Measurements from ENCODE around the gene RAB7A. TPM values are rescaled to one million over a fixed set of nuclear protein-coding genes. Genes with fewer than 3 reads are reported as not detected.

Gene RAB7A
- total RNA-seq, 1 experiment from 2014 or later, result 284 TPM

GRCh38 chr3:128775241-128775640 lies 49.3 kb downstream of the RAB7A start:
- H3K27ac Mint-ChIP-seq (ENCODE audit: unreplicated experiment), result no peak overlapping the region
- DNase-seq, result no peak
- no peaks in the 10 kb centered on the region for H3K27me3 Mint-ChIP-seq (ENCODE audit: insufficient read depth, unreplicated experiment)
- no peaks in the 10 kb centered on the region for H3K9me3 ChIP-seq
- H3K36me3 Mint-ChIP-seq (ENCODE audit: insufficient read depth, unreplicated experiment), result peaks cover 14% of the 10 kb centered on the region
- no peak for TF ChIP-seq CTCF (IDR thresholded peaks at IDR 0.05; ENCODE audit: insufficient read depth in 1 of 2, low read depth in 1 of 2, low read length in 1 of 2, severe bottlenecking in 1 of 2, unreplicated experiment in 1 of 2)
- no peaks in the 10 kb centered on the region for H3K9me3 Mint-ChIP-seq (ENCODE audit: unreplicated experiment)
- ChIA-PET CTCF (no interaction called here), POLR2A (no interaction called here)
- H3K4me1 Mint-ChIP-seq (ENCODE audit: low read depth, unreplicated experiment), result peaks cover 30% of the 10 kb centered on the region
- H3K27me3 ChIP-seq (replicated peaks; ENCODE audit: control insufficient read depth, insufficient read depth, low read length), result no peaks in the 10 kb centered on the region
- no peak overlapping the region for H3K4me3 ChIP-seq (ENCODE audit: low read depth, low read length)
- no peaks in the 10 kb centered on the region for H3K36me3 ChIP-seq (ENCODE audit: control insufficient read depth, insufficient read depth, low read length)
- intact Hi-C loops (cut with micrococcal nuclease; ENCODE audit: unreplicated experiment), result no loop called here
- H3K4me1 ChIP-seq, result peaks cover 23% of the 10 kb centered on the region
- H3K4me3 Mint-ChIP-seq (ENCODE audit: unreplicated experiment), result no peak overlapping the region
- BruUV-seq (replicated peaks), result no TSS peak

- no peak overlapping the region for H3K27ac Mint-ChIP-seq (ENCODE audit: unreplicated experiment)
- POLR2A ChIA-PET, result no interaction called here
- CTCF ChIA-PET, result no interaction called here
Observed at GRCh38 chr3:128775906-128776542, 50.0 kb downstream of the RAB7A start.

GRCh38 chr3:128780101-128780837 lies 54.3 kb downstream of the RAB7A start:
- ChIA-PET CTCF (interaction anchor here (0.8 to 1.6 kb wide), 2 partner anchors 100 kb away, joined by 3 to 6 read pairs; no protein-coding TSS in a partner anchor), POLR2A (no interaction called here)
- intact Hi-C loops (cut with micrococcal nuclease; ENCODE audit: unreplicated experiment), result loop anchor here (5.0 kb wide), 1 partner anchor 98 kb away; no protein-coding TSS in a partner anchor
- Histone ChIP-seq H3K36me3 (ENCODE audit: control insufficient read depth, insufficient read depth, low read length) (peaks cover 2% of the 10 kb centered on the region), H3K4me1 (peaks cover 28% of the 10 kb centered on the region), H3K9me3 (no peaks in the 10 kb centered on the region), H3K4me3 (ENCODE audit: low read depth, low read length) (no peak overlapping the region), H3K27me3 (replicated peaks; ENCODE audit: control insufficient read depth, insufficient read depth, low read length) (no peaks in the 10 kb centered on the region)
- Mint-ChIP-seq H3K4me1 (ENCODE audit: low read depth, unreplicated experiment) (peaks cover 56% of the 10 kb centered on the region), H3K36me3 (ENCODE audit: insufficient read depth, unreplicated experiment) (peaks cover 12% of the 10 kb centered on the region), H3K4me3 (ENCODE audit: unreplicated experiment) (no peak overlapping the region), H3K9me3 (ENCODE audit: unreplicated experiment) (no peaks in the 10 kb centered on the region), H3K27ac (ENCODE audit: unreplicated experiment) (no peak overlapping the region), H3K27me3 (ENCODE audit: insufficient read depth, unreplicated experiment) (no peaks in the 10 kb centered on the region)
- DNase-seq, result no peak
- BruUV-seq (replicated peaks), result no TSS peak
- no peak for TF ChIP-seq CTCF (IDR thresholded peaks at IDR 0.05; ENCODE audit: insufficient read depth in 1 of 2, low read depth in 1 of 2, low read length in 1 of 2, severe bottlenecking in 1 of 2, unreplicated experiment in 1 of 2)

More at GRCh38 chr3:128775906-128776542, 50.0 kb downstream of the RAB7A start:
- H3K4me1 Mint-ChIP-seq (ENCODE audit: low read depth, unreplicated experiment), result peaks cover 36% of the 10 kb centered on the region
- Histone ChIP-seq H3K27me3 (replicated peaks; ENCODE audit: control insufficient read depth, insufficient read depth, low read length) (no peaks in the 10 kb centered on the region), H3K4me3 (ENCODE audit: low read depth, low read length) (no peak overlapping the region), H3K4me1 (peaks cover 26% of the 10 kb centered on the region), H3K9me3 (no peaks in the 10 kb centered on the region), H3K36me3 (ENCODE audit: control insufficient read depth, insufficient read depth, low read length) (no peaks in the 10 kb centered on the region)
- no peak for TF ChIP-seq CTCF (IDR thresholded peaks at IDR 0.05; ENCODE audit: insufficient read depth in 1 of 2, low read depth in 1 of 2, low read length in 1 of 2, severe bottlenecking in 1 of 2, unreplicated experiment in 1 of 2)
- H3K9me3 Mint-ChIP-seq (ENCODE audit: unreplicated experiment), result no peaks in the 10 kb centered on the region
- no peak overlapping the region for H3K4me3 Mint-ChIP-seq (ENCODE audit: unreplicated experiment)
- peaks cover 14% of the 10 kb centered on the region for H3K36me3 Mint-ChIP-seq (ENCODE audit: insufficient read depth, unreplicated experiment)
- BruUV-seq (replicated peaks), result no TSS peak
- no peak for DNase-seq
- H3K27me3 Mint-ChIP-seq (ENCODE audit: insufficient read depth, unreplicated experiment), result no peaks in the 10 kb centered on the region
- intact Hi-C loops (cut with micrococcal nuclease; ENCODE audit: unreplicated experiment), result no loop called here

All from Caco-2 (cell line).